OCI-LY1 (cell line): ENCODE results near the gene ABHD17A.

Source experiments
- CTCF ChIP-seq: fragments of 200-600 bp; sonication (generic), shearing (Covaris generic); IDR thresholded peaks from 2 replicates; pipeline ENCODE4 v1.5.1; 2017; ENCODE audit warnings: mild to moderate bottlenecking, antibody characterized with exemption, low read length, moderate library complexity, mixed read lengths
- EZH2 ChIP-seq: fragments of 200-600 bp; sonication (generic), shearing (Covaris generic); IDR thresholded peaks from 2 replicates; pipeline ENCODE4 v1.8.0; 2017; ENCODE audit warnings: borderline replicate concordance, mixed run types, mild to moderate bottlenecking, antibody characterized with exemption, low read length, moderate library complexity, mixed read lengths

GRCh38 chr19:1931445-1931844 lies 46.1 kb upstream of the ABHD17A start:
- TF ChIP-seq CTCF (no peak), EZH2 (no peak)
